ENCODE data around the gene LRRC59. TPM values are rescaled to one million over a fixed set of nuclear protein-coding genes. Genes with fewer than 3 reads are reported as not detected.

LRRC59 gene
- 228 to 234 TPM (median 229 TPM) in 5 replicates for total RNA-seq (2022; extraction: Qiagen RNA extraction)

DNA sequence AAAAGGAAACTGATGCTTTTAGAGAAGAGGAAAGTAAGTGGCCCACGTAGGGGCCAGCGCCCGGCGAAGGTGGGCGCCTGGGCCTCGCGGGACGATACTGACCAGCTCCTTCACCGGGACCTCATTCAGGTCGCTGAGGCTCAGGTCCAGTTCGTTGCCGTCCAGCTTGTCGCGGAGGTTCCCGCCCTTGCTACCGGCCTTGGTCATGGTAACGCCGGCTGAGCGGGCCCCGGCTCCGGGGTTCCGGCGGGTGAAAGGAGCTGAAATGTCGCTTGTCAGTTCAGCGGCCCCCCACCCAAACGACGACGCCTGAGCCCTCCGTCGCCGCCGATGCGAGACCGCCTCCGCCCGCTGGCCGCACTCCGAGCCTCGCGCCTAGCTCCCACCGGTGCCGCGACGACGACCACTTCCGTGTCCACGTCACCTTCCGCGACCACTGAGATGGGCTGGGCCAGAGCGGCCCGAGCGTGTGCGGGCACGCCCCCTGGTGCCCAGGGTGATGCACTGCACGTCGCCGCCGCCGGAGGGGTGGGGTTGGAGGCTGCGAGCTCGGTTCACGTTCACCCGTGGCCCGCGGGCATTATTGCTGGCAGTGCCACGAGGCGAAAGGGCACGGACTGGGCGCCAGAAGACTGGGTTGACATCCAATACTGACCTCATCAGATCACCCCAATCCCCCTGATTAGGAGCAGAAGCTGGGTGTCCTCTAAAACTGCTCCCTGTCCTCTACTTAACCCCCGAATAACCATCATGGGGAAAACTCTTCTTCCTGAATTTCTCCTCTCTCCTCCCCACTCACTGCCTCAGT lies at the start of gene LRRC59:
Gene LRRC59, minus strand, starts transcription at position 413 of the 808 bp plus-strand sequence. Its CDS starts 206 bp downstream, at position 207.

DNA sequence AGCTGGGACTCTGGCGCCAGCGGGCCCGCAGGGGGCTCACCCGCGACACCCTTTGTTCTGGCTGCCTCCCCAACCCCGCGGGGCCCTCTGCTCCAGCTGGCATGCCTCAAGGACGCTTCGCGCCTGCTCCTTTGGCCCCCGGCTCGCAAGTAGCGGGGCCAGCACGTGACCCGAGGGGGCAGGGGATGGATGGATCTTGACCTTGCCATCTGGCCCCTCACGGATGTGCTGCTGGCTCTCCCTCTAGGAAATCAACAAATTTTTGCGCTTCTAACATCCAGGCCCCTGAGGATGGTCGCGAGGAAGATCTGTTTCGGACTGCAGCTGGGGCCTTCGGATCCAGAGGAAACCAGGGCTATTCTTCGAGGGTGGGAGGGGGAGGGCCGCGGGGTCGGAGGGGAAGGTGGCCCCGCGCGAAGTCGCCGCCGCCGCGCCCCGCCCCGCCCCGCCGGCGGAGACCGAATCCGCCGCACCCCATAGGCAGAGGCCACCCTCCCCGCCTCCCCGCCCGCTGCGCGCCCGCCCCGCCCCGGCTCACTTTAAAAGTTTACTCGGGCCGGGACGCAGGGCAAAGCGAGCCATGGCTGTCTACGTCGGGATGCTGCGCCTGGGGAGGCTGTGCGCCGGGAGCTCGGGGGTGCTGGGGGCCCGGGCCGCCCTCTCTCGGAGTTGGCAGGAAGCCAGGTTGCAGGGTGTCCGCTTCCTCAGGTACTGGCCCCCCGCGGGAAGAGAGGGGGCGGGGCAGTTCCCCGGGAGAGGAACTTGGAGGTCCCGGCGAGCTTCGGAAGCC lies 28.6 kb upstream of the LRRC59 start, which contains the start of gene ACSF2:
Gene ACSF2, plus strand, starts transcription at position 537 of the 790 bp plus-strand sequence. Its CDS starts 44 bp downstream, at position 581.

DNA sequence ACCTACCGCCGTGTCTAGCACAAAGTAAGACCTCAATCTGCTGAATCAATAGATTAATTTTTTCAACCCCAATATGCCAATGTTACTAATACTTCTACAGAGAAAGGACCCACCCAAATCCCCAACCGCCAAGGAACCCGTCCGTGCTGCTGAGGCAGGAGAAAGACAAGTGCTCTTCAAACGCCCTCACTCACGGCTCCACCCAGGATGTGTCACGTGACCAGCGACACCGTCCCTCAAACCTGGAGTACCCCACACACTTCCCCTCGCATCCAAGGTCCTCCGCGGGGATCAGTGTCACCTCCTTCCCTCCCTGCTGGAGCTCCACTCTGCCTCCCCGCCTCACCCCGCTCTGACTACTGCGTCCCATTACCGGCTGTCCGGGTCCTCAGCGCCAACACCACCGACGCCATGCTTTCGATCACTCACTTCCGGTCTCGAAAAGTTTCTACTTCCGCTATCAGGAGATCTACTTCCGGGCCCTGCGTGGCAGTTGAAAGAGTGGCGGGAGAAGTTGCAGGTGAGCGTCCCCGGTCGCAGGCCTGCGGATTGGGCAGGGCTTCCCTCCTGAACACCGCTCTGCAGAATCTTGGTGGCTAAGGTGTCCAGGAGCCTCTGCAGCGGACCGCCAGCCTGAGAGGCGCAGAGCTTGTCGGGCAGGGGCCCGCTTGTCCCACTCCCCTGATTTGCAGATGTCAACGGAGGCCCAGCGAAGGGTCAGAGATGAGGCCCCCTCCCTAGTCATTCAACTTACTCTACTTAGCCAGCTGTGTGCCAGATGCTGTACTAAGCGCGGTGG lies 24.4 kb downstream of the LRRC59 start, which contains the start of the genes EME1 and MRPL27:
Gene EME1, plus strand, starts transcription at position 472 of the 799 bp plus-strand sequence. CDS start 1,980 bp downstream, outside the sequence.
Gene MRPL27, minus strand, starts transcription at position 427 of the 799 bp plus-strand sequence. Its CDS starts 14 bp downstream, at position 413.

DNA sequence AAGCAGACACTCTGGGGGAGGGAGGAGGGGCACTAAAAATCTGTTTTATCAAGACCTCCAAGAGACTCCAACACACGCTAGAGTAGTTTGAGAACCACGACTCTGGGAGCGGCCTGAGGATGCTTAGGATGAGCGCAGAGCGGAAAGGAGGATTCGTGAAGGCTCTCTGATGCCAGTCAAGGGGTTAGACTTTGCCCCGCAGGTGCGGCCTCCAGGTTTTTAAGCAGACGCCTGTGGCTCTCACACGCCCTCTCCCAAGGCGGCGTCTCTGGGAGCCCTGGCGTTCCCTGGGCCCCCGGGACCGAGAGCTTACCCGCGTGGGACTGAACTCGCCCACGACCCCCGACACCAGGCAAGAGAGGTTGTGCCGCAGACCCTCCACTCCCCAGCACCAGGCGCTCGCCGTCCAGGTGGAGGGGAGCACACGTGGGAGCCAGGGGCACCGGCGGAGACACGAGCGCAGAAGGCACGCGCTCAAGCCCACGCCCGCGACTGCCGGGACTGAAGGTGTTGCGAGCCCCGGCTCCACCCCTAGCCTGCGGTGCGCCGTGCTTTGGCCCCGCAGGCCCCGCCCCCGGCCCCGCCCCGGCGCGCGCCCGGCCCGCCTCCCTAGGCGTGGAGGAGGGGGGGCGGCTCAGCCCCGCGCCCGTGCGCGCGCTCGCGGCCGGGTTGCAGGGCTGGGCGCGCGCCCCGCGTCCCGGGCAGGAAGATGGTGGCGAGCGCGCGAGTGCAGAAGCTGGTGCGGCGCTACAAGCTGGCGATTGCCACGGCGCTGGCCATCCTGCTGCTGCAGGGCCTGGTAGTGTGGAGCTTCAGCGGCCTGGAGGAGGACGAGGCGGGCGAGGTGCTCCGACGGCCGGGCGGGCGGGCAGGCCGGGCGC lies 51.7 kb downstream of the LRRC59 start, which contains the start of gene XYLT2:
Gene XYLT2, plus strand, starts transcription at position 695 of the 881 bp plus-strand sequence. Its CDS starts 15 bp downstream, at position 710.

Other genes starting within 250 kb of the LRRC59 start
- 45.5 to 58.7 TPM (median 56.7 TPM) in 5 replicates for gene PPP1R9B, start 246.8 kb downstream of the LRRC59 start, total RNA-seq (2022; extraction: Qiagen RNA extraction)
- gene SGCA, start 231.5 kb downstream of the LRRC59 start, total RNA-seq (2022; extraction: Qiagen RNA extraction), result 1.3 to 2.5 TPM (median 1.9 TPM) in 5 replicates
- gene COL1A1, start 195.9 kb downstream of the LRRC59 start, total RNA-seq (2022; extraction: Qiagen RNA extraction), result 5.1 to 11.3 TPM (median 10.2 TPM) in 5 replicates
- gene TMEM92, start 123.1 kb downstream of the LRRC59 start, total RNA-seq (2022; extraction: Qiagen RNA extraction), result 19.2 to 32.5 TPM (median 24.2 TPM) in 5 replicates
- 19.2 to 29.2 TPM (median 22.3 TPM) in 5 replicates for gene XYLT2, start 51.4 kb downstream of the LRRC59 start, total RNA-seq (2022; extraction: Qiagen RNA extraction)
- 141 to 162 TPM (median 151 TPM) in 5 replicates for gene MRPL27, start 24.3 kb downstream of the LRRC59 start, total RNA-seq (2022; extraction: Qiagen RNA extraction)
- 14.9 to 16.1 TPM (median 15.6 TPM) in 5 replicates for gene EME1, start 24.3 kb downstream of the LRRC59 start, total RNA-seq (2022; extraction: Qiagen RNA extraction)
- 10.1 to 14.8 TPM (median 13.8 TPM) in 5 replicates for gene ACSF2, start 28.7 kb upstream of the LRRC59 start, total RNA-seq (2022; extraction: Qiagen RNA extraction)
- gene CHAD, start 71.4 kb upstream of the LRRC59 start, total RNA-seq (2022; extraction: Qiagen RNA extraction), result not detected in 5 replicates
- gene RSAD1, start 81.3 kb upstream of the LRRC59 start, total RNA-seq (2022; extraction: Qiagen RNA extraction), result 29.2 to 39.8 TPM (median 35.9 TPM) in 5 replicates
- 0.53 to 1.0 TPM (median 0.69 TPM) in 5 replicates for gene MYCBPAP, start 110.9 kb upstream of the LRRC59 start, total RNA-seq (2022; extraction: Qiagen RNA extraction)
- 0.09 to 0.32 TPM (median 0.21 TPM) in 5 replicates for gene EPN3, start 135.2 kb upstream of the LRRC59 start, total RNA-seq (2022; extraction: Qiagen RNA extraction)
- gene SPATA20, start 149.7 kb upstream of the LRRC59 start, total RNA-seq (2022; extraction: Qiagen RNA extraction), result 62.3 to 91.7 TPM (median 88.3 TPM) in 5 replicates
- 2.9 to 4.7 TPM (median 4.4 TPM) in 5 replicates for gene CACNA1G, start 163.2 kb upstream of the LRRC59 start, total RNA-seq (2022; extraction: Qiagen RNA extraction)
- 118 to 153 TPM (median 145 TPM) in 5 replicates for gene ABCC3, start 237.4 kb upstream of the LRRC59 start, total RNA-seq (2022; extraction: Qiagen RNA extraction)